Hepatocyte (in vitro differentiated cells): ENCODE measurements around the gene HOATZ.

Source experiments
- CTCF ChIP-seq: fragments of 200-600 bp; sonication (generic); IDR thresholded peaks from 2 replicates; pipeline ENCODE4 v1.5.1; 2016; ENCODE audit warnings: antibody characterized with exemption, mild to moderate bottlenecking; ENCODE audit not compliant: poor library complexity
- EZH2 ChIP-seq: fragments of 200-600 bp; sonication (generic); IDR thresholded peaks from 2 replicates; pipeline ENCODE4 v1.6.1; 2016; ENCODE audit warnings: antibody characterized with exemption, mild to moderate bottlenecking, borderline replicate concordance
- EZH2phosphoT487 ChIP-seq: fragments of 200-600 bp; sonication (generic); IDR thresholded peaks from one replicate; pipeline ENCODE4 v1.6.1; 2018; ENCODE audit warnings: antibody characterized with exemption, mild to moderate bottlenecking, low read depth, moderate library complexity; ENCODE audit not compliant: unreplicated experiment, severe bottlenecking

GRCh38 chr11:111510311-111510710, 4.3 kb upstream of the HOATZ start:
- TF ChIP-seq EZH2 (no peak), CTCF (no peak), EZH2phosphoT487 (no peak)
